IMR-90 (cell line): ENCODE results near the gene FGGY. TPM values are rescaled to one million over a fixed set of nuclear protein-coding genes. Genes with fewer than 3 reads are reported as not detected.

Experiments
- ATAC-seq: fragments of 200-7000 bp; cut with Tn5 transposase; 2 replicates; pipeline ENCODE4 v1.9.1; 2020; ENCODE audit warnings: low read depth, mild to moderate bottlenecking, moderate library complexity
- BruUV-seq: library from RNA; stranded (reverse); fragments of 400-500 nt; replicated peaks from 2 replicates; lab custom pipeline; 2021; lab: Mats Ljungman, UMichigan
- CTCF ChIA-PET: fragments of 300-600 bp; formaldehyde crosslinking; extraction: SDS; loops from one replicate; lab custom pipeline; 2021; ENCODE audit warnings: antibody characterized with exemption; lab: Yijun Ruan, JAX
- POLR2A ChIA-PET: fragments of 300-600 bp; sonication (Branson Sonifier 250); formaldehyde crosslinking; loops from one replicate; lab custom pipeline; 2022; ENCODE audit warnings: antibody characterized with exemption; ENCODE audit not compliant: unreplicated experiment; lab: Charles Lee
- DNase-seq: peaks from one replicate; pipeline ENCODE4 v3.0.0; 2013
- H2AFZ ChIP-seq: replicated peaks from 2 replicates; pipeline ENCODE3; 2013; ENCODE audit warnings: low read length, mild to moderate bottlenecking; ENCODE audit not compliant: poor library complexity
- H2AK5ac ChIP-seq: 2 replicates; pipeline ENCODE4 v1.6.1; 2013; ENCODE audit warnings: low read depth, low read length, inconsistent platforms
- H2AK9ac ChIP-seq: replicated peaks from 2 replicates; pipeline ENCODE3; 2013; ENCODE audit warnings: mild to moderate bottlenecking, low read depth, low read length, moderate library complexity; ENCODE audit not compliant: poor library complexity
- H2BK120ac ChIP-seq: 2 replicates; pipeline ENCODE4 v1.6.1; 2013; ENCODE audit warnings: low read depth, low read length, inconsistent platforms
- H2BK15ac ChIP-seq: 3 replicates; pipeline ENCODE4 v1.6.1; 2013; ENCODE audit warnings: low read depth, low read length, inconsistent platforms
- H2BK20ac ChIP-seq: 2 replicates; pipeline ENCODE4 v1.6.1; 2013; ENCODE audit warnings: low read depth, mild to moderate bottlenecking, inconsistent platforms, low read length, moderate library complexity
- H2BK5ac ChIP-seq: 2 replicates; pipeline ENCODE4 v1.6.1; 2013; ENCODE audit warnings: mild to moderate bottlenecking, low read depth, low read length, inconsistent platforms; ENCODE audit not compliant: poor library complexity, severe bottlenecking
- H3K14ac ChIP-seq: replicated peaks from 2 replicates; pipeline ENCODE4 v1.6.1; 2013; ENCODE audit warnings: low read depth, low read length, inconsistent platforms
- H3K18ac ChIP-seq: 2 replicates; pipeline ENCODE4 v1.6.1; 2013; ENCODE audit warnings: low read depth, low read length, control low read depth
- H3K23ac ChIP-seq: 2 replicates; pipeline ENCODE4 v1.6.1; 2013; ENCODE audit warnings: low read depth, low read length, inconsistent platforms
- H3K27ac ChIP-seq: 2 replicates; pipeline ENCODE4 v1.5.1; 2013; ENCODE audit warnings: mild to moderate bottlenecking, control low read depth, low read length; ENCODE audit not compliant: insufficient read depth
- H3K27me3 ChIP-seq: 2 replicates; pipeline ENCODE4 v1.6.1; 2013; ENCODE audit warnings: low read length; ENCODE audit not compliant: control insufficient read depth, insufficient read depth
- H3K36me3 ChIP-seq: 2 replicates; pipeline ENCODE4 v1.6.1; 2013; ENCODE audit warnings: low read length, mixed read lengths; ENCODE audit not compliant: control insufficient read depth, insufficient read depth
- H3K4ac ChIP-seq: 2 replicates; pipeline ENCODE4 v1.6.1; 2013; ENCODE audit warnings: low read depth, low read length, inconsistent platforms
- H3K4me1 ChIP-seq: 2 replicates; pipeline ENCODE4 v1.6.1; 2013; ENCODE audit warnings: low read length, mixed read lengths; ENCODE audit not compliant: control insufficient read depth, insufficient read depth
- H3K4me2 ChIP-seq: 2 replicates; pipeline ENCODE4 v1.6.1; 2013; ENCODE audit warnings: low read depth, mild to moderate bottlenecking, control low read depth, low read length, moderate library complexity
- H3K4me3 ChIP-seq: 2 replicates; pipeline ENCODE4 v1.5.1; 2013; ENCODE audit warnings: low read depth, mild to moderate bottlenecking, control low read depth, low read length, moderate library complexity; ENCODE audit not compliant: insufficient read depth
- H3K56ac ChIP-seq: 2 replicates; pipeline ENCODE4 v1.6.1; 2013; ENCODE audit warnings: low read length, inconsistent platforms; ENCODE audit not compliant: insufficient read depth; ENCODE audit errors: extremely low read depth
- H3K79me1 ChIP-seq, 2 experiments: 2 replicates each; pipeline ENCODE4 v1.6.1; 2013; ENCODE audit warnings: low read length in 2 of 2, inconsistent platforms in 1 of 2, low read depth in 1 of 2
- H3K9ac ChIP-seq: 2 replicates; pipeline ENCODE4 v1.6.1; 2013; ENCODE audit warnings: low read depth, low read length, control low read depth
- H3K9me1 ChIP-seq: 2 replicates; pipeline ENCODE4 v1.6.1; 2013; ENCODE audit warnings: low read length, inconsistent platforms; ENCODE audit not compliant: insufficient read depth
- H3K9me3 ChIP-seq: 2 replicates; pipeline ENCODE4 v1.6.1; 2013; ENCODE audit warnings: low read length; ENCODE audit not compliant: control insufficient read depth, insufficient read depth
- H4K20me1 ChIP-seq: 2 replicates; pipeline ENCODE4 v1.6.1; 2013; ENCODE audit warnings: low read length, inconsistent platforms; ENCODE audit not compliant: insufficient read depth
- H4K5ac ChIP-seq: 2 replicates; pipeline ENCODE4 v1.6.1; 2013; ENCODE audit warnings: mild to moderate bottlenecking, low read depth, low read length, control low read depth
- H4K8ac ChIP-seq, 2 experiments: 2 replicates each; pipeline ENCODE4 v1.6.1; 2013; ENCODE audit warnings: low read depth in 2 of 2, low read length in 2 of 2, control low read depth in 1 of 2, inconsistent platforms in 1 of 2
- H4K91ac ChIP-seq: 2 replicates; pipeline ENCODE4 v1.6.1; 2013; ENCODE audit warnings: low read depth, low read length, inconsistent platforms; ENCODE audit not compliant: insufficient read depth
- BHLHE40 ChIP-seq: fragments of 150-350 bp; IDR thresholded peaks from 2 replicates; pipeline ENCODE4 v1.6.1; 2016; ENCODE audit warnings: mild to moderate bottlenecking, low read depth, low read length
- CEBPB ChIP-seq: IDR thresholded peaks from 2 replicates; pipeline ENCODE4 v1.6.1; 2012; ENCODE audit warnings: low read depth, low read length, improper control_type of control experiment
- MXI1 ChIP-seq: IDR thresholded peaks from 2 replicates; pipeline ENCODE4 v1.6.1; 2012; ENCODE audit warnings: low read depth, mild to moderate bottlenecking, low read length, moderate library complexity, borderline replicate concordance
- NFE2L2 ChIP-seq: fragments of 150-350 bp; IDR thresholded peaks from 2 replicates; pipeline ENCODE4 v1.6.1; 2016; ENCODE audit warnings: low read depth, mild to moderate bottlenecking, low read length
- SMC3 ChIP-seq: fragments of 150-350 bp; IDR thresholded peaks from 2 replicates; pipeline ENCODE4 v1.6.1; 2016; ENCODE audit warnings: low read depth, mild to moderate bottlenecking, antibody characterized with exemption, low read length, moderate library complexity
- USF2 ChIP-seq: fragments of 150-350 bp; IDR thresholded peaks from 2 replicates; pipeline ENCODE4 v1.6.1; 2017; ENCODE audit warnings: mild to moderate bottlenecking, antibody characterized with exemption, low read length, low read depth
- WGBS, 2 experiments: methylation state at CpG; one replicate each; pipeline versions ENCODE4 v1.1.5 to v1.1.7; 2013; ENCODE audit warnings: missing lambda C conversion rate in 2 of 2; ENCODE audit not compliant: insufficient read length in 1 of 2; ENCODE audit errors: extremely low coverage in 2 of 2; 5-methylcytosine and 5-hydroxymethylcytosine counted together
- dilution Hi-C: fragments of 300-500 bp; cut with HindIII; formaldehyde crosslinking; loops from one replicate; pipeline ENCODE4 v1.14.3; 2018; ENCODE audit warnings: low sequenced_read_pairs; ENCODE audit not compliant: unreplicated experiment
- in situ Hi-C: fragments of 300-500 bp; cut with MboI; formaldehyde crosslinking; loops from 3 replicates; pipeline ENCODE4 v1.14.3; 2019; ENCODE audit warnings: low sequenced_read_pairs, inconsistent platforms, mixed read lengths
- intact Hi-C: fragments of 100-400 bp; cut with micrococcal nuclease; formaldehyde crosslinking; loops from 2 replicates; pipeline ENCODE4 v1.10.0; 2022
- polyA plus RNA-seq, 3 experiments: library from polyadenylated mRNA; depleted of rRNA; stranded (reverse); fragments of >200 nt; gene quantifications; 2 replicates each; pipeline ENCODE4 v1.2.3, GENCODE V29; 2012; ENCODE audit warnings: low replicate concordance in 1 of 3
- total RNA-seq: library from RNA; depleted of rRNA; stranded (reverse); fragments of >200 nt; gene quantifications from 2 replicates; pipeline ENCODE4 v1.2.3, GENCODE V29; 2012

The FGGY gene
- total and polyA plus RNA-seq, 2 of the 4 experiments (the other 2 are of a cell fraction): 5.6 to 14.0 TPM

GRCh38 chr1:59561796-59562195 lies 264.9 kb downstream of the FGGY start:
- Histone ChIP-seq H4K8ac (no peak overlapping the region), H3K56ac (no peak overlapping the region), H4K20me1 (no peaks in the 10 kb centered on the region), H2BK15ac (no peak overlapping the region; the same call in 2 of the 3 replicates), H2BK120ac (no peak overlapping the region), H4K5ac (no peak overlapping the region), H2AFZ (no peak overlapping the region), H3K36me3 (no peaks in the 10 kb centered on the region), H4K91ac (no peak overlapping the region), H3K4me1 (peaks cover 4% of the 10 kb centered on the region), H2BK20ac (no peak overlapping the region), H3K18ac (no peak overlapping the region), H3K4me3 (no peak overlapping the region), H3K27ac (no peak overlapping the region), H3K79me1 (no peaks in the 10 kb centered on the region), H3K14ac (no peak overlapping the region), H3K27me3 (no peaks in the 10 kb centered on the region), H2AK9ac (no peak overlapping the region), H3K9me3 (peaks cover 5% of the 10 kb centered on the region; the same call in 1 of the 2 replicates), H3K9ac (no peak overlapping the region), H3K4me2 (no peak overlapping the region), H2BK5ac (no peak overlapping the region), H3K4ac (no peak overlapping the region), H2AK5ac (no peak overlapping the region), H3K9me1 (no peaks in the 10 kb centered on the region), H3K23ac (no peak overlapping the region)
- BruUV-seq: no TSS peak
- CTCF ChIA-PET: no interaction called here
- no CpG with 5 or more reads among the region's 1 CpG for WGBS, 2 experiments
- no peak for ATAC-seq
- intact Hi-C loops: no loop called here
- no peak for DNase-seq
- TF ChIP-seq CEBPB (peak; percentile 15; the same call in 1 of the 2 replicates), SMC3 (no peak), MXI1 (no peak), NFE2L2 (no peak), USF2 (no peak), BHLHE40 (no peak)
- dilution Hi-C loops: no loop called here
- in situ Hi-C loops: no loop called here
- POLR2A ChIA-PET: no interaction called here
